ENCODE results near the gene KCTD17.

- TF ChIP-seq POLR2AphosphoS5 (IDR thresholded peaks at IDR 0.05; ENCODE audit: low read depth, low read length) (no peak), CTCF (IDR thresholded peaks at IDR 0.05) (no peak)
Observed at GRCh38 chr22:37065180-37065579, 13.6 kb downstream of the KCTD17 start.

Measured in Panc1 (cell line).